Lung (tissue), 16 donors: ENCODE measurements around the gene IGFBP2. TPM values are rescaled to one million over a fixed set of nuclear protein-coding genes. Genes with fewer than 3 reads are reported as not detected.

Experiments used
- ATAC-seq: fragments of 200-7000 bp; cut with Tn5 transposase; one replicate; pipeline ENCODE4 v1.9.1; 2020; ENCODE audit warnings: moderate number of reproducible peaks; ENCODE audit not compliant: insufficient read depth, low FRiP score
- DNase-seq, 3 donors: peaks; one replicate each; pipeline ENCODE4 v3.0.0-alpha.2; 2013 to 2017
- H3K27ac ChIP-seq, 2 donors: one replicate each; pipeline ENCODE4 v1.5.1; 2013; ENCODE audit warnings: mild to moderate bottlenecking in 2 of 2, moderate library complexity in 2 of 2, control low read depth in 1 of 2, inconsistent platforms in 1 of 2, low read depth in 1 of 2, low read length in 1 of 2
- H3K27me3 ChIP-seq, 3 donors: one replicate each; pipeline ENCODE4 v1.5.1; 2013; ENCODE audit warnings: low read length in 2 of 3; ENCODE audit not compliant: control insufficient read depth in 3 of 3, insufficient read depth in 3 of 3
- H3K36me3 ChIP-seq, 4 donors: one replicate each; pipeline ENCODE4 v1.5.1; 2013; ENCODE audit warnings: low read length in 4 of 4, mild to moderate bottlenecking in 1 of 4, moderate library complexity in 1 of 4; ENCODE audit not compliant: control insufficient read depth in 4 of 4, insufficient read depth in 4 of 4
- H3K4me1 ChIP-seq, 5 donors: one replicate each; pipeline ENCODE4 v1.5.1; 2013; ENCODE audit warnings: low read length in 5 of 5, mild to moderate bottlenecking in 2 of 5, moderate library complexity in 1 of 5; ENCODE audit not compliant: control insufficient read depth in 5 of 5, insufficient read depth in 5 of 5
- H3K4me3 ChIP-seq: one replicate; pipeline ENCODE4 v1.5.1; 2013; ENCODE audit warnings: mild to moderate bottlenecking, control low read depth, moderate library complexity
- H3K9ac ChIP-seq, 2 donors: one replicate each; pipeline ENCODE4 v1.5.1; 2013; ENCODE audit warnings: low read length in 2 of 2, control low read depth in 1 of 2; ENCODE audit not compliant: insufficient read depth in 1 of 2
- H3K9me3 ChIP-seq, 4 donors: one replicate each; pipeline ENCODE4 v1.5.1; 2013; ENCODE audit warnings: low read length in 3 of 4, mild to moderate bottlenecking in 1 of 4, moderate library complexity in 1 of 4; ENCODE audit not compliant: control insufficient read depth in 4 of 4, insufficient read depth in 3 of 4
- CTCF ChIP-seq: IDR thresholded peaks from 2 replicates; pipeline ENCODE4 v1.5.1; 2012; ENCODE audit warnings: mild to moderate bottlenecking; ENCODE audit errors: control extremely low read depth, extremely low read depth
- WGBS, 2 donors: extraction: QIAGEN DNeasy Blood & Tissue Kit; methylation state at CpG; one replicate each; pipeline ENCODE4 v1.1.7; 2013; 5-methylcytosine and 5-hydroxymethylcytosine counted together
- long read RNA-seq, 5 donors: transcript quantifications; one replicate each; lab custom pipeline, GENCODE V29; 2026
- polyA plus RNA-seq, 2 donors: library from polyadenylated mRNA; stranded (reverse); fragments of 200-250 nt; gene quantifications; one replicate each; pipeline ENCODE4 v1.2.1, GENCODE V29; 2013
- total RNA-seq, 2 donors: library from RNA; depleted of rRNA in 1 of 2; stranded (reverse); fragments of >200 nt in 1 of 2; gene quantifications; one replicate each; pipeline ENCODE4 v1.2.1, GENCODE V29; 2014 to 2021
- donor health status: control.
- donor health status: control.
- donor health status: Bipolar disorder and iron deficiency.
- donor health status: healthy.
- donor health status: DM: yes; HTN: yes; CAD: no.

The IGFBP2 gene
- total RNA-seq, result 100 to 1,000 TPM in 1 of 2 donors, 10 to 100 TPM in 1; 75.9 to 104 TPM
- 10 to 100 TPM; 50.5 to 86.4 TPM for polyA plus RNA-seq
- long read RNA-seq, donor 1, full-length matches to known transcripts, result 96 of 272 reads
- long read RNA-seq, donor 1, partial matches to known transcripts, result 168 of 272 reads
- long read RNA-seq, donor 1, other reads (novel, unspliced or antisense), result 8 of 272 reads
- long read RNA-seq, donor 2, transcript IGFBP2-201 (4 exons, 1,439 nt), result major isoform, 40 of 47 reads
- long read RNA-seq, donor 2, partial matches to known transcripts, result 7 of 47 reads
- long read RNA-seq, donor 2, other reads (novel, unspliced or antisense), result 0 of 47 reads
- long read RNA-seq, donor 3, full-length matches to known transcripts, result 54 of 82 reads
- long read RNA-seq, donor 3, partial matches to known transcripts, result 28 of 82 reads
- long read RNA-seq, donor 3, other reads (novel, unspliced or antisense), result 0 of 82 reads
- long read RNA-seq, donor 4, full-length matches to known transcripts, result 48 of 93 reads
- long read RNA-seq, donor 4, partial matches to known transcripts, result 40 of 93 reads
- long read RNA-seq, donor 4, other reads (novel, unspliced or antisense), result 5 of 93 reads
- long read RNA-seq, donor 5, full-length matches to known transcripts, result 136 of 294 reads
- long read RNA-seq, donor 5, partial matches to known transcripts, result 108 of 294 reads
- long read RNA-seq, donor 5, other reads (novel, unspliced or antisense), result 50 of 294 reads

- peak; percentile 81 to 85 (median 82) for DNase-seq
Observed at GRCh38 chr2:216632952-216633615, at the start of gene IGFBP2. IGFBP2 (plus strand) TSS chr2:216633420; CDS start chr2:216633524, 104 bp downstream.

GRCh38 chr2:216583606-216584005 lies 49.6 kb upstream of the IGFBP2 start:
- DNase-seq, result no peak
- H3K9ac ChIP-seq, result no peak overlapping the region
- H3K4me1 ChIP-seq, result no peaks in the 10 kb centered on the region
- 82 to 91% methylated on average over 5 of the region's 5 CpGs for WGBS, 2 donors
- ATAC-seq, result no peak
- H3K4me3 ChIP-seq, result no peak overlapping the region
- no peaks in the 10 kb centered on the region for H3K9me3 ChIP-seq
- no peak for TF ChIP-seq CTCF
- H3K27ac ChIP-seq, result no peak overlapping the region
- H3K36me3 ChIP-seq, result no peaks in the 10 kb centered on the region
- peaks cover 0 to 2% (median 0%) of the 10 kb centered on the region in 3 donors for H3K27me3 ChIP-seq

More at GRCh38 chr2:216632952-216633615, at the start of gene IGFBP2:
- TF ChIP-seq CTCF, result no peak
- Histone ChIP-seq H3K4me3 (peak within 1 kb of the TSS; percentile 36), H3K36me3 (no peaks in the 10 kb centered on the region), H3K27me3 (peaks cover 2 to 25% (median 7%) of the 10 kb centered on the region in 3 donors), H3K9ac (peak within 1 kb of the TSS in 1 of 2 donors; percentile 46), H3K27ac (no peak within 1 kb of the TSS), H3K9me3 (no peaks in the 10 kb centered on the region), H3K4me1 (peaks cover 0 to 28% (median 15%) of the 10 kb centered on the region in 5 donors)
- ATAC-seq, result peak; percentile 17
- WGBS, 2 donors, result 1 to 2% methylated on average over 34 to 70 of the region's 70 CpGs

GRCh38 chr2:216584112-216584511 lies 49.1 kb upstream of the IGFBP2 start:
- no peak for ATAC-seq
- Histone ChIP-seq H3K4me3 (no peak overlapping the region), H3K9ac (no peak overlapping the region), H3K4me1 (no peaks in the 10 kb centered on the region), H3K9me3 (no peaks in the 10 kb centered on the region), H3K36me3 (no peaks in the 10 kb centered on the region), H3K27ac (no peak overlapping the region), H3K27me3 (peaks cover 0 to 2% (median 0%) of the 10 kb centered on the region in 3 donors)
- no peak for DNase-seq
- WGBS, 2 donors, result 82 to 89% methylated on average over 8 of the region's 8 CpGs
- TF ChIP-seq CTCF, result no peak
